ENCODE results near the gene GPC5.

GRCh38 chr13:91565296-91565695 lies 166.9 kb downstream of the GPC5 start:
- TF ChIP-seq CTCF (IDR thresholded peaks at IDR 0.05 in 4 of 5, conservative IDR thresholded peaks at IDR 0.05 in 1 of 5) (no peak), POLR2A (IDR thresholded peaks at IDR 0.05) (no peak)

All from gastrocnemius medialis (tissue), 4 donors.